ENCODE data around the gene NMNAT1. TPM values are rescaled to one million over a fixed set of nuclear protein-coding genes. Genes with fewer than 3 reads are reported as not detected.

The NMNAT1 gene
- total RNA-seq, 1 experiment from 2014 or later: 2.8 TPM

DNA sequence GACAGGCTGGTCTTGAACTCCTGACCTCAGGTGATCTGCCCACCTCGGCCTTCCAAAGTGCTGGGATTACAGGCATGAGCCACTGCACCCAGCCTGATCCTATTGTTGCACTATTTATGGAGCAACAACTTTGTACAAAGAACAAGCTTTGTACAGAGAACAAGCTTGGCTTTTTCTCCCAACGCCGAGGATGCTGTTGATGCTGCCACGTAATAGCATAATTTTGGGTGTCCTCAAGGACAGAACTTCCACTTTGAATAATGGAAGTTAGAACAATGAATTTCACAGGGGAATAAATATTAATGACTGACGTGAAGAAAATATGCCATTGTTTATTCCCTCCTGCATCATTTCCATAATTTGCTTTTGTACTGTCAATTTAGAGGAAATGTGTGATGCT, 41.0 kb downstream of the NMNAT1 start:
- no peak overlapping the region for H3K56ac ChIP-seq (ENCODE audit: insufficient read length, low read depth, low read length)
- no peak overlapping the region for H2AK5ac ChIP-seq (ENCODE audit: insufficient read length, low read length)
- H3K23me2 ChIP-seq (ENCODE audit: insufficient read length, low read depth, low read length, poor library complexity, severe bottlenecking): no peaks in the 10 kb centered on the region
- H3K27ac ChIP-seq (ENCODE audit: insufficient read length, low read depth, low read length): no peak overlapping the region
- no peak overlapping the region for H3K4me2 ChIP-seq (ENCODE audit: insufficient read depth, insufficient read length, low read length)
- H3K9me3 ChIP-seq (ENCODE audit: control insufficient read depth, low read depth, low read length): no peaks in the 10 kb centered on the region
- H3K27me3 Mint-ChIP-seq (ENCODE audit: low read depth): no peaks in the 10 kb centered on the region
- no peaks in the 10 kb centered on the region for H3K4me1 Mint-ChIP-seq
- no peaks in the 10 kb centered on the region for H3K9me3 Mint-ChIP-seq
- H3K14ac ChIP-seq (ENCODE audit: insufficient read depth, low read length): no peak overlapping the region
- no peaks in the 10 kb centered on the region for H3K27me3 ChIP-seq (ENCODE audit: insufficient read depth, low read length)
- H2BK12ac ChIP-seq (ENCODE audit: insufficient read length, low read depth, low read length): no peak overlapping the region
- H3K79me2 ChIP-seq (ENCODE audit: insufficient read depth, low read length): no peaks in the 10 kb centered on the region
- H2BK5ac ChIP-seq (ENCODE audit: insufficient read length, low read length): no peak overlapping the region
- no peak for TF ChIP-seq CTCF (conservative IDR thresholded peaks at IDR 0.05)
- H3K27ac Mint-ChIP-seq: no peak overlapping the region
- no CpG with 5 or more reads among the region's 5 CpGs for WGBS (ENCODE audit: extremely low coverage, insufficient read length, low lambda C conversion rate)
- no peak overlapping the region for H3K4ac ChIP-seq (ENCODE audit: low read depth, low read length)
- H2BK15ac ChIP-seq (ENCODE audit: low read depth, low read length): no peak overlapping the region
- no peak overlapping the region for H3K9ac ChIP-seq (ENCODE audit: extremely low read depth, insufficient read length, low read length)
- H3T11ph ChIP-seq (ENCODE audit: low read length): no peak overlapping the region
- H3K4me3 Mint-ChIP-seq: no peak overlapping the region
- H3K18ac ChIP-seq (ENCODE audit: insufficient read length, low read depth, low read length): no peak overlapping the region
- no peak overlapping the region for H2BK120ac ChIP-seq (ENCODE audit: low read depth, low read length, poor library complexity, severe bottlenecking)
- no peak overlapping the region for H3K23ac ChIP-seq (ENCODE audit: insufficient read length, low read depth, low read length)
- H4K20me1 ChIP-seq (ENCODE audit: control insufficient read depth, insufficient read depth, insufficient read length): no peaks in the 10 kb centered on the region
- no peaks in the 10 kb centered on the region for H3K4me1 ChIP-seq (ENCODE audit: insufficient read depth, low read length)
- H4K8ac ChIP-seq (replicated peaks; ENCODE audit: insufficient read length, low read depth, low read length): no peak overlapping the region
- peaks cover 0 to 6% (median 4%) of the 10 kb centered on the region in 3 experiments; a peak in 3 of 7 replicates for H3K36me3 Mint-ChIP-seq (ENCODE audit: insufficient read depth in 1 of 3, low read depth in 3 of 3)
- H4K5ac ChIP-seq (ENCODE audit: insufficient read length, low read depth, low read length): no peak overlapping the region
- H3K79me1 ChIP-seq (ENCODE audit: insufficient read depth, low read depth, low read length, poor library complexity, severe bottlenecking): no peaks in the 10 kb centered on the region
- H2AFZ ChIP-seq (ENCODE audit: low read length): no peak overlapping the region
- no peak overlapping the region for H2BK20ac ChIP-seq (ENCODE audit: low read depth, low read length, poor library complexity, severe bottlenecking)
- DNase-seq: no peak
- no peak overlapping the region for H4K91ac ChIP-seq (ENCODE audit: insufficient read length, low read depth, low read length)
